Gastrocnemius medialis (tissue), 4 donors: Measurements from ENCODE around the gene WSCD1. TPM values are rescaled to one million over a fixed set of nuclear protein-coding genes. Genes with fewer than 3 reads are reported as not detected.

Experiments used
- ATAC-seq, 2 donors: fragments of 150-250 bp; one replicate each; pipeline ENCODE4 v1.9.1; 2016
- DNase-seq, 2 donors: peaks; one replicate each; pipeline ENCODE4 v3.0.0-alpha.2; 2019
- H3K27ac ChIP-seq, 4 donors: fragments of 200-600 bp; sonication (generic); 1 replicate in 1 of 4; 2 replicates in 3 of 4; pipeline ENCODE4 v1.5.1; 2016 to 2018; ENCODE audit warnings: mild to moderate bottlenecking in 2 of 4, moderate library complexity in 1 of 4
- H3K27me3 ChIP-seq, 3 donors: fragments of 200-600 bp; sonication (generic) in 2 of 3; 1 replicate in 1 of 3; 2 replicates in 2 of 3; pipeline versions ENCODE4 v1.5.1 to v1.6.0; 2016 to 2019; ENCODE audit warnings: mild to moderate bottlenecking in 1 of 3, moderate library complexity in 1 of 3
- H3K36me3 ChIP-seq, 2 donors: fragments of 200-600 bp; sonication (generic) in 1 of 2; one replicate each; pipeline ENCODE4 v1.5.1; 2017 to 2018
- H3K4me1 ChIP-seq, 2 donors: fragments of 200-600 bp; sonication (generic) in 1 of 2; one replicate each; pipeline ENCODE4 v1.5.1; 2016 to 2017; ENCODE audit warnings: mild to moderate bottlenecking in 2 of 2
- H3K4me3 ChIP-seq, 4 donors: fragments of 200-600 bp; sonication (generic) in 3 of 4; 1 replicate in 1 of 4; 2 replicates in 3 of 4; pipeline ENCODE4 v1.5.1; 2016 to 2019; ENCODE audit warnings: mild to moderate bottlenecking in 2 of 4
- H3K9me3 ChIP-seq, 3 donors: fragments of 200-600 bp; sonication (generic) in 2 of 3; 1 replicate in 1 of 3; 2 replicates in 2 of 3; pipeline ENCODE4 v1.5.1; 2016 to 2019
- POLR2A ChIP-seq, 2 donors: fragments of 450-650 bp; IDR thresholded peaks; one replicate each; pipeline ENCODE4 v1.6.1; 2017; ENCODE audit warnings: antibody characterized with exemption in 2 of 2, mild to moderate bottlenecking in 2 of 2, moderate library complexity in 2 of 2
- in situ Hi-C, 4 donors: fragments of 200-750 bp; cut with MboI; loops; one replicate each; pipeline versions ENCODE4 v1.15.0 to v1.8.0; 2017; ENCODE audit warnings: low sequenced_read_pairs in 4 of 4
- intact Hi-C: fragments of 100-400 bp; cut with DNase I; formaldehyde crosslinking; loops from one replicate; pipeline ENCODE4 v1.15.1; 2023; ENCODE audit warnings: low total_unique reads
- total RNA-seq, 4 donors: library from RNA; depleted of rRNA; stranded (reverse); fragments of >200 nt; gene quantifications; one replicate each; pipeline versions ENCODE4 v1.1.0 to v1.2.3, GENCODE V29; 2016
- TF ChIP-seq, protein P1 (sequence below), 5 experiments: fragments of 450-650 bp in 3 of 5; fragments of 200-600 bp in 2 of 5; sonication (generic) in 2 of 5; IDR thresholded peaks in 4 of 5; conservative IDR thresholded peaks in 1 of 5; 1 replicate in 4 of 5; 2 replicates in 1 of 5; pipeline ENCODE4 v1.5.1; 2016 to 2019; ENCODE audit warnings: antibody characterized with exemption in 5 of 5, mild to moderate bottlenecking in 3 of 5, moderate library complexity in 3 of 5

WSCD1 gene
- total RNA-seq, 4 donors from 2014 or later: 2.7 to 15.3 (median 5.9) TPM

DNA sequence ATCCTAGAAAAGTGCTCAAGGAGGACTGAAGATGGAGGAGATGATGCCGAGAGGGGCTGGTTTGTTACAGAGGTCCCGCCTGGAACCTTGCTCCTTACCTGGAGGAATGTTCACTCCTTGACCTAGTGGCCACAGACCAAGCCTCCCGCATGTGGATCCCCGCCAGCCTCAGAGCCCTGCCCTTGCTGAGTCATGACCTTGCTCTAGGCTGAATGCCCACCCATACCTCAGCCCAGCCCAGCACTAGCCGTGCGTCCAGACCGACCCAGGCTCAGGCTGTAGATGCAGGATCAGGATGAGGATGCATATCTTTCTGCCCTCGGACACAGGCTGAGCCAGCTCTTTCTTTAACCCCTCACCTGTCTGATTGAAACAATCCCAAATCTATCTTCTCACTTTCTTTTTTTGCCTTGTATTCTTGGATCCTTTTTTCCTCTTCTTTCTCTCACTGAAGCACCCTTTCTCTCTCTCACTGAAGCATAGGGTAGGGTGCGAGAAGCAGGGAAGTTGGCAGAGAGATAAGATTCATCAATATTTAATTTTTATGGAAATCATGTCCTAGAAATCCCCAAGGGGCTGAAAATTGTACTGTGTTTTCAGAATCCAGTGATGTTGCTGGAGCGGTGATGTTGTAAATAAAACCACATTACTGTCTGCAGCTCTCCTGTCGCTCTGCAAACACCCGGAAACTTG, 34.9 kb downstream of the WSCD1 start:
- intact Hi-C loops (no loop called here), in situ Hi-C loops (no loop called here)

DNA sequence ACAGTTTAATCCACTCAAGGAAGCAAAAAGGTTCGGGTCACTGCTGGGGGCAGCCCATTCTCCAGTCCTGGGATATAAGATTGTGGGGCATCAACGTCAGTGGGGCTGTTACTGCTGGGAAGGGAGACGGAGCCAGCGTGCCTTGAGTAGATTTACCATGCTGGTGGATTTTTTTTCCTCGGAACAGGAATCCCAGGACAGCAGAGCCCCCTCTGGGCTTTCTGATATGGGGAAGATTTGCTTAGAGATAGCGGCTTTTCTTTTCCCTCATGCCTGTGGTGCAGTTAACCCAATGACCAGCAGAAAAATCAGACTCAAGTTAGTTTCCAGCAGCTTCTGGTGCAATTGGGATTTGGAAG, 35.4 kb downstream of the WSCD1 start:
- Histone ChIP-seq H3K4me3 (no peak overlapping the region), H3K27me3 (no peaks in the 10 kb centered on the region), H3K9me3 (no peaks in the 10 kb centered on the region), H3K27ac (no peak overlapping the region), H3K4me1 (peaks cover 0 to 18% of the 10 kb centered on the region in 2 donors), H3K36me3 (no peaks in the 10 kb centered on the region)
- intact Hi-C loops (no loop called here), in situ Hi-C loops (no loop called here)
- ATAC-seq (no peak), DNase-seq (no peak)
- TF ChIP-seq POLR2A (IDR thresholded peaks at IDR 0.05): no peak
- TF ChIP-seq, protein P1, sequence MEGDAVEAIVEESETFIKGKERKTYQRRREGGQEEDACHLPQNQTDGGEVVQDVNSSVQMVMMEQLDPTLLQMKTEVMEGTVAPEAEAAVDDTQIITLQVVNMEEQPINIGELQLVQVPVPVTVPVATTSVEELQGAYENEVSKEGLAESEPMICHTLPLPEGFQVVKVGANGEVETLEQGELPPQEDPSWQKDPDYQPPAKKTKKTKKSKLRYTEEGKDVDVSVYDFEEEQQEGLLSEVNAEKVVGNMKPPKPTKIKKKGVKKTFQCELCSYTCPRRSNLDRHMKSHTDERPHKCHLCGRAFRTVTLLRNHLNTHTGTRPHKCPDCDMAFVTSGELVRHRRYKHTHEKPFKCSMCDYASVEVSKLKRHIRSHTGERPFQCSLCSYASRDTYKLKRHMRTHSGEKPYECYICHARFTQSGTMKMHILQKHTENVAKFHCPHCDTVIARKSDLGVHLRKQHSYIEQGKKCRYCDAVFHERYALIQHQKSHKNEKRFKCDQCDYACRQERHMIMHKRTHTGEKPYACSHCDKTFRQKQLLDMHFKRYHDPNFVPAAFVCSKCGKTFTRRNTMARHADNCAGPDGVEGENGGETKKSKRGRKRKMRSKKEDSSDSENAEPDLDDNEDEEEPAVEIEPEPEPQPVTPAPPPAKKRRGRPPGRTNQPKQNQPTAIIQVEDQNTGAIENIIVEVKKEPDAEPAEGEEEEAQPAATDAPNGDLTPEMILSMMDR (IDR thresholded peaks at IDR 0.05 in 4 of 5, conservative IDR thresholded peaks at IDR 0.05 in 1 of 5): no peak

More for the DNA sequence above, 34.9 kb downstream of the WSCD1 start:
- ATAC-seq (no peak), DNase-seq (no peak)
- H3K36me3 ChIP-seq: no peaks in the 10 kb centered on the region
- no peak overlapping the region for H3K4me3 ChIP-seq
- H3K9me3 ChIP-seq: no peaks in the 10 kb centered on the region
- peaks cover 0 to 18% of the 10 kb centered on the region in 2 donors for H3K4me1 ChIP-seq
- H3K27ac ChIP-seq: no peak overlapping the region
- no peaks in the 10 kb centered on the region for H3K27me3 ChIP-seq
- no peak for TF ChIP-seq POLR2A (IDR thresholded peaks at IDR 0.05)
- TF ChIP-seq, protein P1 (IDR thresholded peaks at IDR 0.05 in 4 of 5, conservative IDR thresholded peaks at IDR 0.05 in 1 of 5): no peak

DNA sequence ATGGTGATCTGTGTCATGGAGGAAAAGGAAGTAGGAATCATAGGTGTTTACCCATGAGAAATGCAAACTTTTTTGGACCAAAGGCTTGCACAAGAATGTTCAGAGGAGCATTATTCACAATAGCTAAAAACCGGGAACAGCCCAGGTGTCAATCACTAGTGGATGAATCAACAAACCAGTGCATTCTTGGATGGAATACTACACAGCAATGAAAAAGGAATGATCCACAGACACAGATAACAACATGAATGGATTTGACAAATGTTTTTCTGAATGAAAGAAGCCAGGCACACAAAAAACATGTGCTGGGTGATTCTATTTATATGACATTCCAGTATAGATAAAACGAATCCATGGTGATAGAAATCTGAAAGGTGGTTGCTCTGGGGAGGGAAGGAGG, 36.0 kb downstream of the WSCD1 start:
- H3K27me3 ChIP-seq: no peaks in the 10 kb centered on the region
- intact Hi-C loops (no loop called here), in situ Hi-C loops (no loop called here)
- peaks cover 0 to 18% of the 10 kb centered on the region in 2 donors for H3K4me1 ChIP-seq
- no peak for ATAC-seq
- no peaks in the 10 kb centered on the region for H3K36me3 ChIP-seq
- no peaks in the 10 kb centered on the region for H3K9me3 ChIP-seq
- no peak overlapping the region for H3K4me3 ChIP-seq
- H3K27ac ChIP-seq: no peak overlapping the region
- TF ChIP-seq, protein P1 (IDR thresholded peaks at IDR 0.05 in 4 of 5, conservative IDR thresholded peaks at IDR 0.05 in 1 of 5): no peak
- no peak for TF ChIP-seq POLR2A (IDR thresholded peaks at IDR 0.05)
- no peak for DNase-seq

DNA sequence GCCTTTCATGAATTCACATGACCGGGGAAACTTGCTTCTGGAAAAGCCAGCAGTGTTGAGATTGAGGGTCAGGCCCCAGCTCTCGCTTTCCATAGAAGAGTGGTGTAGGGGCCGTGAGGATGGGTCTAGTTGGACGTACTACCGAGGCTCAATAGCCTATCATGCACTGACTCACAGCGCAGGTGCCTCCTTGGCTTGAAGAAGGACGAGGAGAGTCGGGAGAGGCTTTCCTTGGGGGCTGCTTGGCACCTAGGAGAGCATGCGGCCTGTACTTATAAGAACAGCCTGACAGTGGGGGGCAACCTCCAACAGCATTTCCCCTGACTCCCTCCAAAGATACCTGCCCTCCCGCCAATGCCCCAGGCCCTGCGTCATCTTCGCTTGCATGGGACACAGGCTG, 37.6 kb downstream of the WSCD1 start:
- Histone ChIP-seq H3K27me3 (no peaks in the 10 kb centered on the region), H3K27ac (no peak overlapping the region), H3K9me3 (no peaks in the 10 kb centered on the region), H3K4me3 (no peak overlapping the region), H3K36me3 (no peaks in the 10 kb centered on the region), H3K4me1 (peaks cover 0 to 7% of the 10 kb centered on the region in 2 donors)
- in situ Hi-C loops: no loop called here
- DNase-seq (no peak), ATAC-seq (no peak)
- intact Hi-C loops: no loop called here
- TF ChIP-seq, protein P1 (IDR thresholded peaks at IDR 0.05 in 4 of 5, conservative IDR thresholded peaks at IDR 0.05 in 1 of 5): no peak
- TF ChIP-seq POLR2A (IDR thresholded peaks at IDR 0.05): no peak

DNA sequence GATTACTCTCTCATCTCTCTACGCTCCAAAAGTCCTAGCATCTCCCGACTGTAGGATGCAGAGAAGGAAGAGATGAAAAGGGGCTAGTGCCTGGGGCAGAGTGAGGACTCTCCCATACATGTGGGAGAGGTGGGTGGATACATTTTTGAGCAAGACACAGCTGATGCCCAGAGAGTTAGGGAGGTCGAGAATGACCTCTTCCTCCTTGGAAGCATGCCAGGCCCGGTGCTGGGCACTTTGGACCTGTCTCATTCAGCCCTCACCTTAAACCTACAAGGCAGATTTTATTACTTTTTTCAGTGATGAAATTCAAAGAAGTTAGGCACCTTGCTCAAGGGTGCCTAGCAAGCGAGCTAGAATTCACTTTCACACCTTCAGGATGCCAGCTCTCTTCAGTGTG, 38.2 kb downstream of the WSCD1 start:
- Histone ChIP-seq H3K4me3 (no peak overlapping the region), H3K27ac (no peak overlapping the region), H3K9me3 (no peaks in the 10 kb centered on the region), H3K36me3 (no peaks in the 10 kb centered on the region), H3K27me3 (no peaks in the 10 kb centered on the region), H3K4me1 (peaks cover 0 to under 1% of the 10 kb centered on the region in 2 donors)
- DNase-seq (no peak), ATAC-seq (no peak)
- intact Hi-C loops: no loop called here
- in situ Hi-C loops: no loop called here
- TF ChIP-seq, protein P1 (IDR thresholded peaks at IDR 0.05 in 4 of 5, conservative IDR thresholded peaks at IDR 0.05 in 1 of 5): no peak
- TF ChIP-seq POLR2A (IDR thresholded peaks at IDR 0.05): no peak
